ENCODE measurements around the gene FADS3.

FADS3 gene

GRCh38 chr11:61874377-61874809, 17.0 kb downstream of the FADS3 start:
- no peak overlapping the region for H3K4me3 ChIP-seq (ENCODE audit: low read length)
- no peak for TF ChIP-seq CTCF (IDR thresholded peaks at IDR 0.05; ENCODE audit: insufficient read depth, low read depth, low read length, missing control alignments)
- DNase-seq (ENCODE audit: low read depth) = no peak

GRCh38 chr11:61873588-61874376, 17.6 kb downstream of the FADS3 start:
- no peak overlapping the region for H3K4me3 ChIP-seq (ENCODE audit: low read length)
- TF ChIP-seq CTCF (IDR thresholded peaks at IDR 0.05; ENCODE audit: insufficient read depth, low read depth, low read length, missing control alignments) = no peak
- no peak for DNase-seq (ENCODE audit: low read depth)

- no peak for TF ChIP-seq CTCF (IDR thresholded peaks at IDR 0.05; ENCODE audit: insufficient read depth, low read depth, low read length, missing control alignments)
These were observed 18.3 kb downstream of the FADS3 start for GRCh38 chr11:61872935-61873565.

GRCh38 chr11:61871158-61871597, 20.2 kb downstream of the FADS3 start:
- TF ChIP-seq CTCF (IDR thresholded peaks at IDR 0.05; ENCODE audit: insufficient read depth, low read depth, low read length, missing control alignments) = peak; percentile 86
- peak; percentile 84 for DNase-seq (ENCODE audit: low read depth)
- H3K4me3 ChIP-seq (ENCODE audit: low read length) = no peak overlapping the region

More at GRCh38 chr11:61872935-61873565, 18.3 kb downstream of the FADS3 start:
- no peak overlapping the region for H3K4me3 ChIP-seq (ENCODE audit: low read length)
- no peak for DNase-seq (ENCODE audit: low read depth)

- H3K4me3 ChIP-seq (ENCODE audit: low read length) = no peak overlapping the region
- no peak for DNase-seq (ENCODE audit: low read depth)
- no peak for TF ChIP-seq CTCF (IDR thresholded peaks at IDR 0.05; ENCODE audit: insufficient read depth, low read depth, low read length, missing control alignments)
These were observed 20.8 kb downstream of the FADS3 start for GRCh38 chr11:61870541-61871031.

- no peak for TF ChIP-seq CTCF (IDR thresholded peaks at IDR 0.05; ENCODE audit: insufficient read depth, low read depth, low read length, missing control alignments)
- DNase-seq (ENCODE audit: low read depth) = no peak
- no peak overlapping the region for H3K4me3 ChIP-seq (ENCODE audit: low read length)
These were observed 21.5 kb downstream of the FADS3 start for GRCh38 chr11:61869708-61870451.

Measured in epithelial cell of esophagus (primary cell).